DOHH2 (cell line): ENCODE data around the gene MARCHF3.
"Not testable (repeated sequence)": the region's sequence is repeated elsewhere in the genome, so short reads cannot be mapped to it uniquely, and the experiment has no call there.

ENCODE experiments used
- CTCF ChIP-seq: fragments of 200-600 bp; sonication (generic); IDR thresholded peaks from one replicate; pipeline ENCODE4 v1.5.1; 2014; ENCODE audit warnings: antibody characterized with exemption, mild to moderate bottlenecking, low read depth, low read length; ENCODE audit not compliant: poor library complexity, severe bottlenecking
- EZH2phosphoT487 ChIP-seq: fragments of 200-600 bp; sonication (generic); IDR thresholded peaks from 2 replicates; pipeline ENCODE4 v1.6.1; 2017; ENCODE audit warnings: borderline replicate concordance, mild to moderate bottlenecking, antibody characterized with exemption, low read length, moderate library complexity, mixed read lengths

- TF ChIP-seq CTCF, EZH2phosphoT487: not testable (repeated sequence)
Measured at GRCh38 chr5:126843375-126843774, 187.0 kb downstream of the MARCHF3 start.
